ENCODE results near the gene APOBEC3B.

GRCh38 chr22:38967451-38968450 is 14.4 kb upstream of the APOBEC3B start:
- TF ChIP-seq EZH2 (IDR thresholded peaks at IDR 0.05; ENCODE audit: insufficient read depth, poor library complexity, severe bottlenecking) (no peak), EZH2phosphoT487 (IDR thresholded peaks at IDR 0.05; ENCODE audit: insufficient read depth, low read depth) (no peak)

All from GM23248 (cell line).